Measurements from ENCODE around the gene STAC.

DNA sequence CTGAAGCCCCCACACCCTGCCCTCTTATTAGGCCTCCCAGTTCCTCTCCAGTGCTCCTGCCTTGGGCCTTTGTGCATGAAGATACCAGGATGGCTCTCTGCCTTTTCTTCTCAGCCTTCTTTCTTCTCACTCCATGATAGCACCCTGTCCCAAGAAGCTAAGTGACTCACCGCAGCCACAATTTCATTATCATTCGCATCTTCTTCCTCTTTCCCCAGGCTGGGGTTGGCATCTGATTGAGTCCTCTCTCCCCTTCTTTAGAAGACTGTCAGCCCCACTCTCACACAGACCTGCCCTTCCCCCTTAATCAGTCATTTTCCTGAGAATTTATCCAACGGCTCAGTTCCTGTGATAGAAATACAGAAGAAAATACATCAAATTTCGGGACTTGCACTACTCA, 102.0 kb downstream of the STAC start:
- TF ChIP-seq ZC3H10 (CRISPR knock-in tag; IDR thresholded peaks at IDR 0.05) (no peak), CSDC2 (CRISPR knock-in tag; IDR thresholded peaks at IDR 0.05) (no peak)
- TF ChIP-seq, protein P1, sequence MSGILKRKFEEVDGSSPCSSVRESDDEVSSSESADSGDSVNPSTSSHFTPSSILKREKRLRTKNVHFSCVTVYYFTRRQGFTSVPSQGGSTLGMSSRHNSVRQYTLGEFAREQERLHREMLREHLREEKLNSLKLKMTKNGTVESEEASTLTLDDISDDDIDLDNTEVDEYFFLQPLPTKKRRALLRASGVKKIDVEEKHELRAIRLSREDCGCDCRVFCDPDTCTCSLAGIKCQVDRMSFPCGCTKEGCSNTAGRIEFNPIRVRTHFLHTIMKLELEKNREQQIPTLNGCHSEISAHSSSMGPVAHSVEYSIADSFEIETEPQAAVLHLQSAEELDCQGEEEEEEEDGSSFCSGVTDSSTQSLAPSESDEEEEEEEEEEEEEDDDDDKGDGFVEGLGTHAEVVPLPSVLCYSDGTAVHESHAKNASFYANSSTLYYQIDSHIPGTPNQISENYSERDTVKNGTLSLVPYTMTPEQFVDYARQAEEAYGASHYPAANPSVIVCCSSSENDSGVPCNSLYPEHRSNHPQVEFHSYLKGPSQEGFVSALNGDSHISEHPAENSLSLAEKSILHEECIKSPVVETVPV (CRISPR knock-in tag; IDR thresholded peaks at IDR 0.05), result no peak

Data from SK-N-SH treated with all-trans-retinoic acid at 6 μM for 48 hours (cell line).